Stimulated activated CD8-positive, alpha-beta memory T cell treated with anti-CD3 and anti-CD28 coated beads, Interleukin-12 subunit alpha, Interleukin-12 subunit beta, amount 100 ng/mL, for 1 hour (primary cell): ENCODE results near the gene MYO9A.
"Not testable (repeated sequence)": the region's sequence is repeated elsewhere in the genome, so short reads cannot be mapped to it uniquely, and the experiment has no call there.

Source experiments
- DNase-seq: peaks from one replicate; pipeline ENCODE4 v3.0.0-alpha.2; 2020; ENCODE audit warnings: low read depth

Gene MYO9A

DNA sequence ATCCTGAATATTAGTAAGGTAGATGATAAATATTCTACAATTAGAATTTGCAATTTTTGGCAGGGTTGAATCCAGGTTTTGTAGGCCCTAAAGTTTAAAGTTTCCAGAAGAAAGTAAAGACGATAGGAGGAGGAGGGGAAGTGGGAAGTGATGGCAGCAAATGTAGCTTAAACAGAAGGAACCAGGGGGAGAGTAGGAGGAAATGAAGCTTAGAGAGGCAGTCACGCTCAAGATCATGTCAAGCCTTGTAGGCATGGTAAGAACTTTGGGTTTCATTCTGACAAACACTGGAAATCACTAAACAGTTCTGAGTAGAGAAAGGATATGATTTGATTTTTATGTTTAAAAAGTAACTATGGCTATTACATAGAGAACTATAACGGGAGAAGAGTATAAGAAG lies 243.7 kb downstream of the MYO9A start:
- DNase-seq: no peak

- DNase-seq: not testable (repeated sequence)
Observed at GRCh38 chr15:71858232-71858631, 259.7 kb downstream of the MYO9A start.

DNA sequence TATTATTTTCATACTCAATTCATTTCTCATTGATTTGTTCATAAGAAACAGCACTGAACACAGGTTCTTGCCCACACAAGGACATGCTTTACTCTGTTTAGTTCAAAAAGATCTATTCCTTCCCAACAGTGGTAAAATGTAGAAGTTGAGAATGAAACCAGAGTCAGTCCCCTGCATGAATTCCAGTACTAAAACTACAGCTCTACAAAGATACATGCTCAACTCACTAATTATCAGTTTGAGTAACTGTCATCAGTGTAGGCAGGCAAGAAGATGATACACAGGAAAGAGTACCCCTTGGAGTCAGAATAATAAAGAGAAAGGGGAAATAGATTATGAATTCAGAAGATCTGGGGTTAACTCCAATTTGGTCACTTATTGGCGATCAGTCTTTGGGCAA lies 264.4 kb downstream of the MYO9A start:
- no peak for DNase-seq

DNA sequence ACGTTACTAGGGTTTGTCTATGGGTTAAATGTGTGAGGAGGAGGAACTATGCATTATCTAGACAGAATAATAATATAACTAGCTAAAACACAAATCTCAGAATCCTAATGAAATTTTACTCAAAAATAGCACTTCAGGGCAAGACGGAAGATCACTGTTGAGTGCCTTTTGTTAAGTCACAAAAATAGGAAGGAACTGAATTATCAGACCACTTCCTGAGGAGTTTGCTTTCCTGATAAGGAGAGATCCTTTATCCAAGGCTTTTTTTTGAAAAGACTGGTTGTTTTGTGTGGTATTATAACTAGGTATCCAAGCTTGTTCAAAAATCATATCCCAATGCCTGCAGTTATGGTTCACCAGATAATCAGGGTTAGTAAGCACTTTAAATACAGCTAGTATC lies 273.0 kb downstream of the MYO9A start:
- DNase-seq: no peak

DNA sequence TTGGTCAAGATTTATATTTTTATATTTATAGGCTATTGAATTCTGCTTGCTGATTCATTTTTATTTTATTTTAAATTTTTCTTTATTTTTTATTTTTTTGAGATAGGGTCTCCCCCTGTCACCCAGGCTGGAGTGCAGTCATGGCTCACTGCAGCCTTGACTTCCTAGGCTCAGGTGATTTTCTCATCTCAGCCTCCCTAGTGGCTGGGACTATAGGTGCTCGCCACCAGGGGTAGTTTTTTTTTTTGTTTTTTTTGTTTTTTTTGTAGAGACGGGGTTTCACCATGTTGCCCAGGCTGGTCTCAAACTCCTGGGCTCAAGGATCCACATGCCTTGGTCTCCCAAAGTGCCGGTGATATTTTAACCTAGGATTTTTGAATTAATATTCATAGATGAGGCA lies 276.4 kb downstream of the MYO9A start:
- no peak for DNase-seq

- no peak for DNase-seq
Observed at GRCh38 chr15:71830981-71831380, 287.0 kb downstream of the MYO9A start.

- no peak for DNase-seq
Observed at GRCh38 chr15:71826196-71826595, 291.8 kb downstream of the MYO9A start.

DNA sequence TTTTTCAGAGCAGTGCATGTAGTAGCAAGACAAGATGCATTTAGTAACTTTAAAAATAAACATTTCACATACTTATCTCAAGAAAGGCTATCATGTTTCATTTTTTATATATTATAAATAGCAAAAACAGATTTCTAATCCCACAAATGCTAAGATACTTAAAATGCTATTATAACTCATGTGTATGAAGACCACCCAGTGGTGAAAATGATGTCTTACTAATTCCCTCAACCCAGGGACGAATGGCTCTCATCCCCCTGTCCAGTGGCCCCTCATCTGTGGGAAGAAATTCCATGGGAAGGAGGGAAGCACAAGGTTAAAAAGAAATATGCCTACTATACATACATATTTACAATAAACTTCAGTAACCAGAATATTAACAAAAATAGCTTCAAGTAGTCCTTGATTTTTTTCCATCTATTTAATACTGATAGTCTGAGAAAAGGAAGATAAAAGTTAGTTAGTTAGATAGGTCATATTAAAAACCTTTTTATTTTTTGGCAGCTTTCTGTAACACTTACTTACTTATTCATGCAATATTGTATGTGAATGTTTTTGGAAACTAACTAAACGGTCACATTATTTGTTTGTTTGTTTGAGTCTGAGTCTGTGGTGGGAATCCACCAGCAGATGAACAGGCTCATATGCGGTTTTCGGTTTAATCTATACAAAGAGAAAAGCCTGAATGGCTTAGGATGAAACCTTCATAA lies 292.8 kb downstream of the MYO9A start:
- DNase-seq: no peak

DNA sequence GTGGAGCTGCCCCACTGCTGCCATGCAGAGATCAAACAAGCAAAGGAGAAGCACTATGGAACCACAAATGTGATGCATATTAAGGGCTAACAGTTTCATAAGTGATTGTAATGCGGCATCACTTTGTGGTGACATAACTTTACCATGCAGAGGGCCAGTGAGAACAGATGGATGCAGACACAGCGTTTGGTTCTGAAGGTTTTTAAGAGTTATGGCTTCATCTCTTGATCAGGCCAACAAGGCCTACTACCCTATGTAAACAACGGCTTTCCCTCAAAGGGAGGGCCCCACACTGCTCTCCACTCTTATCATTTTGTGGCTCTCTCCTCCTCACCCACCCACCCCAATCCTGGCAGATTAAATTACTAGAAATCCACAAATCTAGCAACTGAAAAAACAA lies 294.1 kb downstream of the MYO9A start:
- DNase-seq: no peak

DNA sequence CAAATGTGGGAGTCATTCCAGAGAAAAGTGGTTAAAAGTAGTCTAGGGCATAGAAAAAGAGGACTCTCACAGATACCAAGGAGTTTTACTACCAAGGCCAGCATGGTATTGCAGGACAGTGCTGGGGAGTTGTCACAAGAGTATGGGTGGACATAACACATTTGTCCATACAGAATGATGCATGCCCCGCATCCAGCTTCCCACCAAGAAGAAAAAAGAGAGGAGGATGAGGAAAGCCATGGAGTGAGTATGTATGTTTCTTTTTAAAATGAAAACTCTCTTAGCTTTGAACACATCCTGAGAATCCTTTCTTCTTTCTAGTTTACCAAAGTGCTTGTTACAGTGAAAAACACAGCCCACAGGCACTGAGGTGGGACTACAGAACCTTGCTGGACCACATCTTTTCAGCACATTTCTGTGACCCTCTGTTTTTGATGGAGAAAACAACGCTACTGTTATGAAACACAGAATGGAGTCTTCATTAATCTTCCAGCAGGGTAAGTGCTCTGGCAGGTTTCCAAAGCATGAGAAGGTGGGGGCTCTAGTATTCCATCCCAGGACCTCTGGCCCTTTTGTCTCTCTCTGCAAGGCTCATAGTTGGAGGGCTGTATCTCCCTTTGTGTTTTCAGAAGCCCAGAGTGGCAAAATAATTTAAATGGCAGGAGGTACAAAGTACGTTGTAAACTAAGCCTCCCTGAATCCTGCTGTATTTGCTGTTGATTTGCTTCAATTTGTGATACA lies 294.9 kb downstream of the MYO9A start:
- DNase-seq: no peak

GRCh38 chr15:71821547-71822129 lies 296.3 kb downstream of the MYO9A start:
- no peak for DNase-seq

GRCh38 chr15:71820127-71820526 lies 297.8 kb downstream of the MYO9A start:
- no peak for DNase-seq

GRCh38 chr15:71817351-71817750 lies 300.6 kb downstream of the MYO9A start:
- no peak for DNase-seq

- DNase-seq: no peak
Observed at GRCh38 chr15:71815301-71815700, 302.6 kb downstream of the MYO9A start.

DNA sequence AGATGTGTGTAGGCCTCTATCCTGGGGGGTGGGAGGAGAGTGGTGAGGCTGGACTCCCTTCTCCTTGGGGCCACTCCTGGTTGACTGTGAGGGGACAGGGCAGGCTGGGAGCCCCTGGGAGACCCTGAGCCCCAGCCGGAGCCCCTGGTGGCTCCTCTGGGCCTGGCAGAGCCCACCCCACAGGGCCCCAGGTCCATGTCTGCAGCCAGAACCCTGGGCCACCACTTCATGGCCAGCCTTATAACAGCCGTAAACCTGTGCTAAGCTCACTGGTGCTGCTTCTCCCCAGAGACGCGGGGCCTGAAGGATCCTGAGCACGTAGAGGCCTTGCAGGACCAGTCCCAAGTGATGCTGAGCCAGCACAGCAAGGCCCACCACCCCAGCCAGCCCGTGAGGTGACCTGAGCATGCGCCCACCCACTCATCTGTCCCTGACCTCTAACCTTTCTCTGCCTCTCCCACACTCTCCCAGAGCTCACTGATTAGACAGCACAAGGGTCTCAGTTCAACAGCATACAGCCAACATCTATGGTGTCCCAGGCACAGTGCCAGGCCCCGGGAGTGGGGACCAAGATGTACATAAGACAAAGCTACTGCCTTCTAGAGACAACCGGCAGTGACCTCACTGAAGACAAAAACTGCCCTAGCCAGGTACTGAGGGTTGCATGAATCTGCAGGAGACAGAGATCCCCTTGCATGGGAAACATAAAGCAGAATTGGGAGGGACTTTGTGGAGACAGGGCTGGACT lies 304.1 kb downstream of the MYO9A start:
- no peak for DNase-seq

- no peak for DNase-seq
Observed at GRCh38 chr15:71812966-71813722, 304.8 kb downstream of the MYO9A start.

GRCh38 chr15:71811752-71812735 lies 305.9 kb downstream of the MYO9A start:
- DNase-seq: no peak

GRCh38 chr15:71811036-71811736 lies 306.8 kb downstream of the MYO9A start:
- DNase-seq: no peak

DNA sequence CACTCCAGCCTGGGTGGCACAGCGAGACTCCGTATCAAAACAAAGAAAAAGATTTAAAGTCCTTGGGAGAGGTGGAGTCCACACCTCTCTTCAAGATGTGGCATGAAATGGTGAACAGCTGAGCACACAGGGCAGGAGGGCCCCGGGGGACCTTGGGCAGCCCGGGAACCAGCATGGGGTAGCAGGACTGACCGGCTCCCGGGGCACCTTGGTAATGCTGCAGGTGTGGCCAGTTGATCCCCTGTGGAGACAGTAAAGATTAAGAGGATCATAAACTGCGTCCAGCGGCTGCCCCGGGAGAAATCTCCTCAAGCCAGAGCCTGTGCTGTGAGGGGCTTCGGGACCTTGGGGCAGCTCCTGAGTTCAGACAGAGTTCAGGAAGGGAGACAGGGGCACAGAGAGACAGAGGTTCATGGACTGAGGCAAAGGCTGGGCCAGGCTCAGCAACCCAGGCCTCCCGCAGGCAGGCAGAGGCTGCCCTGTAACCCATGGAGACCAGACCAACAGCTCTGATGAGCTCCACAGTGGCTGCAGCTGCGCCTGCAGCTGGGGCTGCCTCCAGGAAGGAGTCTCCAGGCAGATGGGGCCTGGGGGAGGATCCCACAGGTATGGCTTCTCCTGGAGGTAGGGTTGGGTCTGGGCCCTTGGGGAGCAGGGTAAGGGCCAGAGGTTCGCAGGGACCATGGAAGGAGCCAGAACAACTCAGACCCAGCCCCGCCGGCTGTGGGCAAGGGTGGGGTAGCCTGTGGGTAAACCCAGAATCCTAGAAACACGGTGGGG lies 307.5 kb downstream of the MYO9A start, which contains the start of gene NR2E3:
Gene NR2E3, plus strand, starts transcription at position 299 of the 780 bp plus-strand sequence. Its CDS starts 190 bp downstream, at position 489.
- no peak for DNase-seq
